Neuronal stem cell (in vitro differentiated cells): ENCODE data around the gene MTR.

ENCODE experiments used
- DNase-seq: peaks from one replicate; pipeline ENCODE4 v3.0.0-alpha.2; 2013; ENCODE audit warnings: low spot score
- H2AFZ ChIP-seq: one replicate; pipeline ENCODE4 v1.6.1; 2013; ENCODE audit warnings: mild to moderate bottlenecking, low read length, inconsistent platforms
- H2AK5ac ChIP-seq: 2 replicates; pipeline ENCODE4 v1.6.1; 2013; ENCODE audit warnings: low read depth, mild to moderate bottlenecking, inconsistent platforms, low read length, moderate library complexity, mixed read lengths
- H2BK120ac ChIP-seq: 2 replicates; pipeline ENCODE4 v1.6.1; 2013; ENCODE audit warnings: low read depth, mild to moderate bottlenecking, inconsistent platforms, low read length, moderate library complexity, mixed read lengths
- H2BK12ac ChIP-seq: one replicate; pipeline ENCODE4 v1.6.1; 2013; ENCODE audit warnings: low read length, inconsistent platforms
- H2BK15ac ChIP-seq: 2 replicates; pipeline ENCODE4 v1.6.1; 2013; ENCODE audit warnings: mild to moderate bottlenecking, low read length, inconsistent platforms, mixed read lengths
- H2BK5ac ChIP-seq: one replicate; pipeline ENCODE4 v1.6.1; 2013; ENCODE audit warnings: inconsistent platforms, mild to moderate bottlenecking, low read length, moderate library complexity
- H3K14ac ChIP-seq: one replicate; pipeline ENCODE4 v1.6.1; 2013; ENCODE audit warnings: low read length, inconsistent platforms
- H3K18ac ChIP-seq: 2 replicates; pipeline ENCODE4 v1.6.1; 2013; ENCODE audit warnings: low read length, inconsistent platforms
- H3K23ac ChIP-seq: 2 replicates; pipeline ENCODE4 v1.6.1; 2013; ENCODE audit warnings: low read depth, mild to moderate bottlenecking, mixed read lengths, low read length, inconsistent platforms; ENCODE audit not compliant: poor library complexity
- H3K27ac ChIP-seq: replicated peaks from 3 replicates; pipeline ENCODE4 v1.5.1; 2013; ENCODE audit warnings: low read length, inconsistent platforms
- H3K27me3 ChIP-seq, 3 experiments: 2 replicates each; pipeline ENCODE4 v1.6.1; 2013; ENCODE audit warnings: low read length in 3 of 3, mild to moderate bottlenecking in 2 of 3, inconsistent platforms in 1 of 3, low read depth in 1 of 3, mixed read lengths in 1 of 3, moderate library complexity in 1 of 3; ENCODE audit not compliant: control insufficient read depth in 3 of 3, insufficient read depth in 3 of 3
- H3K36me3 ChIP-seq, 2 donors: replicated peaks in 1 of 2; 2 replicates each; pipeline ENCODE4 v1.6.1; 2013; ENCODE audit warnings: low read length in 2 of 2; ENCODE audit not compliant: control insufficient read depth in 2 of 2, insufficient read depth in 2 of 2
- H3K4ac ChIP-seq: 2 replicates; pipeline ENCODE4 v1.6.1; 2013; ENCODE audit warnings: inconsistent platforms, mild to moderate bottlenecking, low read length, moderate library complexity
- H3K4me1 ChIP-seq, 2 donors: 1 replicate in 1 of 2; 2 replicates in 1 of 2; pipeline ENCODE4 v1.6.1; 2013; ENCODE audit warnings: low read length in 2 of 2, low read depth in 1 of 2; ENCODE audit not compliant: control insufficient read depth in 2 of 2, insufficient read depth in 1 of 2
- H3K4me2 ChIP-seq: one replicate; pipeline ENCODE4 v1.6.1; 2013; ENCODE audit warnings: mild to moderate bottlenecking, low read length, inconsistent platforms; ENCODE audit not compliant: insufficient read depth, poor library complexity, severe bottlenecking
- H3K4me3 ChIP-seq, 2 donors: 2 replicates each; pipeline ENCODE4 v1.5.1; 2013; ENCODE audit warnings: low read length in 2 of 2, mild to moderate bottlenecking in 2 of 2, inconsistent platforms in 1 of 2, moderate library complexity in 1 of 2
- H3K79me1 ChIP-seq: one replicate; pipeline ENCODE4 v1.6.1; 2013; ENCODE audit warnings: low read depth, mild to moderate bottlenecking, inconsistent platforms, low read length, moderate library complexity
- H3K9ac ChIP-seq: one replicate; pipeline ENCODE4 v1.6.1; 2013; ENCODE audit warnings: mild to moderate bottlenecking, low read depth, low read length, inconsistent platforms; ENCODE audit not compliant: poor library complexity
- H3K9me3 ChIP-seq, 2 donors: replicated peaks in 1 of 2; 2 replicates each; pipeline versions ENCODE3 to v1.6.1; 2013; ENCODE audit warnings: low read length in 2 of 2, mild to moderate bottlenecking in 2 of 2, inconsistent platforms in 1 of 2, low read depth in 1 of 2, mixed read lengths in 1 of 2, moderate library complexity in 1 of 2; ENCODE audit not compliant: control insufficient read depth in 2 of 2, insufficient read depth in 1 of 2
- H4K8ac ChIP-seq: one replicate; pipeline ENCODE4 v1.6.1; 2013; ENCODE audit warnings: low read depth, mild to moderate bottlenecking, inconsistent platforms, low read length, moderate library complexity
- H4K91ac ChIP-seq: one replicate; pipeline ENCODE4 v1.6.1; 2013; ENCODE audit warnings: low read length, low read depth, mild to moderate bottlenecking, inconsistent platforms; ENCODE audit not compliant: poor library complexity
- WGBS, 2 donors: extraction: QIAGEN DNeasy Blood & Tissue Kit; methylation state at CpG; one replicate each; pipeline ENCODE4 v1.1.7; 2013; ENCODE audit warnings: missing lambda C conversion rate in 2 of 2, mixed read lengths in 1 of 2; ENCODE audit not compliant: insufficient read length in 2 of 2, insufficient replicate concordance in 1 of 2; ENCODE audit errors: extremely low coverage in 2 of 2; 5-methylcytosine and 5-hydroxymethylcytosine counted together

Gene MTR

GRCh38 chr1:236760480-236760879, 34.6 kb upstream of the MTR start:
- Histone ChIP-seq H3K4ac (no peak overlapping the region), H2BK5ac (no peak overlapping the region), H3K4me1 (no peaks in the 10 kb centered on the region), H3K23ac (no peak overlapping the region), H2BK12ac (no peak overlapping the region), H2AFZ (peak overlapping the region; percentile 29), H3K79me1 (no peaks in the 10 kb centered on the region), H2BK15ac (no peak overlapping the region), H3K14ac (no peak overlapping the region), H2AK5ac (no peak overlapping the region), H3K36me3 (no peaks in the 10 kb centered on the region), H4K8ac (no peak overlapping the region), H3K9ac (no peak overlapping the region), H3K9me3 (no peaks in the 10 kb centered on the region), H2BK120ac (no peak overlapping the region), H3K4me2 (no peak overlapping the region), H3K4me3 (no peak overlapping the region), H4K91ac (no peak overlapping the region), H3K27me3 (no peaks in the 10 kb centered on the region), H3K27ac (no peak overlapping the region), H3K18ac (no peak overlapping the region)
- WGBS, 2 donors, result no CpG with 5 or more reads among the region's 6 CpGs
- no peak for DNase-seq

GRCh38 chr1:236760986-236761385, 34.1 kb upstream of the MTR start:
- H4K8ac ChIP-seq, result no peak overlapping the region
- H3K4me1 ChIP-seq, result no peaks in the 10 kb centered on the region
- no peaks in the 10 kb centered on the region for H3K36me3 ChIP-seq
- no peak overlapping the region for H3K23ac ChIP-seq
- H3K18ac ChIP-seq, result no peak overlapping the region
- no peak overlapping the region for H3K4me3 ChIP-seq
- H3K4ac ChIP-seq, result no peak overlapping the region
- peak overlapping the region; percentile 29 for H2AFZ ChIP-seq
- H3K27me3 ChIP-seq, result no peaks in the 10 kb centered on the region
- H4K91ac ChIP-seq, result no peak overlapping the region
- no peak for DNase-seq
- no peaks in the 10 kb centered on the region for H3K79me1 ChIP-seq
- no peak overlapping the region for H2BK15ac ChIP-seq
- no peak overlapping the region for H3K27ac ChIP-seq
- whole genome bisulfite sequencing, 2 donors, result no CpG with 5 or more reads among the region's 14 CpGs
- no peak overlapping the region for H3K9ac ChIP-seq
- no peak overlapping the region for H3K14ac ChIP-seq
- H3K4me2 ChIP-seq, result no peak overlapping the region
- H2AK5ac ChIP-seq, result no peak overlapping the region
- no peak overlapping the region for H2BK5ac ChIP-seq
- no peak overlapping the region for H2BK120ac ChIP-seq
- no peak overlapping the region for H2BK12ac ChIP-seq
- H3K9me3 ChIP-seq, result no peaks in the 10 kb centered on the region

- Histone ChIP-seq H4K91ac (no peak overlapping the region), H3K4me3 (no peak overlapping the region), H2BK12ac (no peak overlapping the region), H3K27me3 (no peaks in the 10 kb centered on the region), H3K18ac (no peak overlapping the region), H2BK5ac (no peak overlapping the region), H3K4me2 (no peak overlapping the region), H3K79me1 (no peaks in the 10 kb centered on the region), H2BK120ac (no peak overlapping the region), H2AK5ac (no peak overlapping the region), H4K8ac (no peak overlapping the region), H3K36me3 (no peaks in the 10 kb centered on the region), H3K9ac (no peak overlapping the region), H2BK15ac (no peak overlapping the region), H3K9me3 (no peaks in the 10 kb centered on the region), H3K14ac (no peak overlapping the region), H3K23ac (no peak overlapping the region), H3K27ac (no peak overlapping the region), H3K4ac (no peak overlapping the region), H2AFZ (no peak overlapping the region), H3K4me1 (no peaks in the 10 kb centered on the region)
- WGBS, 2 donors, result no CpG with 5 or more reads among the region's 5 CpGs
- no peak for DNase-seq
These were observed 33.5 kb upstream of the MTR start for GRCh38 chr1:236761397-236762132.

- Histone ChIP-seq H3K23ac (no peak overlapping the region), H3K9ac (no peak overlapping the region), H3K27ac (no peak overlapping the region), H3K27me3 (no peaks in the 10 kb centered on the region), H2AK5ac (no peak overlapping the region), H3K4me2 (no peak overlapping the region), H2BK15ac (no peak overlapping the region), H3K9me3 (no peaks in the 10 kb centered on the region), H2BK12ac (no peak overlapping the region), H4K91ac (no peak overlapping the region), H3K18ac (no peak overlapping the region), H3K14ac (no peak overlapping the region), H2BK120ac (no peak overlapping the region), H2AFZ (no peak overlapping the region), H3K79me1 (no peaks in the 10 kb centered on the region), H3K36me3 (no peaks in the 10 kb centered on the region), H2BK5ac (no peak overlapping the region), H3K4ac (no peak overlapping the region), H4K8ac (no peak overlapping the region), H3K4me3 (no peak overlapping the region), H3K4me1 (no peaks in the 10 kb centered on the region)
- no CpG with 5 or more reads among the region's 15 CpGs for WGBS, 2 donors
- DNase-seq, result no peak
These were observed 32.7 kb upstream of the MTR start for GRCh38 chr1:236762410-236762809.
